Medulla oblongata (tissue), 1 donor: Measurements from ENCODE around the gene UNC93A.

Source experiments
- DNase-seq: peaks from one replicate; pipeline ENCODE4 v3.0.0-alpha.2; 2015; ENCODE audit errors: extremely low spot score

The UNC93A gene

GRCh38 chr6:167293088-167293589 is 2.0 kb downstream of the UNC93A start:
- no peak for DNase-seq

GRCh38 chr6:167293590-167294091 is 2.5 kb downstream of the UNC93A start:
- no peak for DNase-seq

GRCh38 chr6:167294241-167294640 is 3.1 kb downstream of the UNC93A start:
- DNase-seq, result no peak

DNA sequence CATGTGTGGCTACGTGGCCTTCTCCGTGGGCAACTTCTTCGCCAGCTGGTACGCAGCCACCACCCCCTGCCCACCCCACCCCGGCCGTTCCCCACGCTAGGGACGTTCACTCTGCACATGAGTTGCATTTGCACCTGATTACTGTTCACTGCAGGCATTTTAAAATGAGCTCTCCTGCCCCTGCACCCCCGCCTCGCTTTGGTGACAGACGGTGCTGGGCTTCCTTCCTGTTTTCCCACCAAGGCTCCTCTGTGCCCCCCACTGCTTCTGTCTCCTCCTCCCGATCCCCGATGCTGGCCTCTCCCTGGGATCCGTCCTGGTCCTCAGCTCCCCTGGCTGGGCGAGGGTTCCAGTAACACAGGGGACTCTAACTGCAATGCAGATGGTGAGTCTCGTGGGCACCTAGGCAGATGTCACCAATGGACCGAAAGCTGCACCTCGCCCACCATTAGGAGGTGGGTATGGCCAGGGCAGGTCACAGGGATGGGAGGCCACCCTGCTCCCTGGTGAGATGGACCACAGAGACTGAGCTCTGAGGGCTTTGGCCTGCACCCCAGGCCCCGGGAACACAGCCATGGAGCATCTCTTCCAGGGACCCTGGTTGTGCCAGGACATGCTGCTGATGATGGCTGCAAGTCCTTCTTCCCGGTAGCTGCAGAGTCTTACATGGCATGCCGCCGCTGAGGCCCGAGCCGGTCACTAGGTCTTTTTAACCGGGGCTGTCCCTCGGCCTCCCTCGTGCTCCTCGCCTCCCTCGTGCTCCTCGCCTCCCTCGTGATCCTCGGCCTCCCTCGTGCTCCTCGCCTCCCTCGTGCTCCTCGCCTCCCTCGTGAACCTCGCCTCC is 3.8 kb downstream of the UNC93A start:
- no peak for DNase-seq

GRCh38 chr6:167295495-167296292 is 4.6 kb downstream of the UNC93A start:
- no peak for DNase-seq

DNA sequence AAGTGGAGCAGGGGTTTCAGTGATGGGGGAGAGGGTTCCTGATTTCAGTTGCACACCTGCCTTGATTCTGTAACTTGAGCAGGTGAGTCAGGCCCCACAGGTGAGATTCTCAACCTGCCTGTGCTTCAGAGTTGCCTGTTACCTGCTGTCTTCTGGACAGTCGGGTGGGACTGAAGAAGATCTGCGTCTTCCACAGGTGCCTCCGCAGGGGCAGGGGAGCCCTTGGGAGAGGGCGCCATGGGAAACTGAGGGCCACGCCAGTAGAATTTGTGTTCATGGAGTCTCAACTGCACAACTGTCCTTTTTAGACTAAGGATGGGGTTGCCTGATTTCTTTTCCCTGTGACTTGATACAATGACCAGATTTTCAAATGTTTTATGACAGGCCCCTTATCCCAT is 5.2 kb downstream of the UNC93A start:
- DNase-seq, result no peak

- DNase-seq, result no peak
Measured at GRCh38 chr6:167296902-167297301, 5.8 kb downstream of the UNC93A start.

DNA sequence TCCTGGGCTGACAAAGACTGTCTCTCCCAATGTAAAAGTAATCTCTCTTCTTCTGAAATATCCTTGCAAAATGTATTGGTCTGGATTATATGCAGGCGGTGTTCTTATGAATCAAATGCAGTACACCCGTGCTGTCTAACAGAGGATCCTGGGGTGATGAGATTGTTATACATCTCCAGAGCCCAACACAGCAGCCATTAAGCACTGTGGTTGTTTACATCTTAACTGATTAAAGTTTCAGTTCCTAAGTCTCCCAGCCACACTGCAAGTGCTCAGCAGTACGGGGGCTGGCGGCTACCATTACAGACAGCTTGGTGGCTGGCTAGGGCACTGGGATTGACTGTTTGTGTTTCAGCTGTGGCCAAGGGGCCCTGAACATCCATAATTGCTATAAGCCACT is 7.0 kb downstream of the UNC93A start:
- DNase-seq, result no peak

DNA sequence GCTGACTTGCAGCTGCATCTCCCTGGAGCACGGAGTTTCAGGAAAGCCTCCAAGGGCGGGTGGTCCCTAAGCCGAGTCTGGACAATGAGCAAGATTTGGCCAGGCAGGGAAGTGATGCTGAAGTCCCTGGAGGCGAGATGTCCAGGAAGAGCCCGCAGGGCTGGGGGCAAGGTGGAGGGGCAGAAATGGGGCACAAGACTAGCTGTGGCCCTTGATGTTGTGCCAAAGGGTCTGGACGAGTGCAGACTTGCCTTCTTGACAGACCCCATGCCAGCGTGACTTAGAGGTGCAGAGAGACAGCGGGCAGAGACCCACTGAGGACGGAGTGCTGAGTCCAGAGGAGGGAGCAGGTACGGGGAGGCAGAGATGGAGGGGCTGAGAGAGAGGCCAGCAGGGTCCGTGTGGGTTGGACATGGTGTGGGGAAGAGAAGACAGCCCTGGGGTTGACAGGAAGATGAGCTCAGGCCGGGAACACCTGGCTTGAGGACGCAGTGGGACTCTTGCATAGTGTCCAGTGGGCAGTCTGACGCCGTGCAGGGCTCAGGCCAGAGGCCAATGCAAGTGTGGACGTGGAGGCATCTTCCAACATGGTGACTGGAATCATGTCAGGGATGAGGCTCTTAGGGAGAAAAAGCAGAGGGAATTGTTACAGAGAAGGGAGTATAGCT is 8.7 kb downstream of the UNC93A start:
- DNase-seq, result no peak

DNA sequence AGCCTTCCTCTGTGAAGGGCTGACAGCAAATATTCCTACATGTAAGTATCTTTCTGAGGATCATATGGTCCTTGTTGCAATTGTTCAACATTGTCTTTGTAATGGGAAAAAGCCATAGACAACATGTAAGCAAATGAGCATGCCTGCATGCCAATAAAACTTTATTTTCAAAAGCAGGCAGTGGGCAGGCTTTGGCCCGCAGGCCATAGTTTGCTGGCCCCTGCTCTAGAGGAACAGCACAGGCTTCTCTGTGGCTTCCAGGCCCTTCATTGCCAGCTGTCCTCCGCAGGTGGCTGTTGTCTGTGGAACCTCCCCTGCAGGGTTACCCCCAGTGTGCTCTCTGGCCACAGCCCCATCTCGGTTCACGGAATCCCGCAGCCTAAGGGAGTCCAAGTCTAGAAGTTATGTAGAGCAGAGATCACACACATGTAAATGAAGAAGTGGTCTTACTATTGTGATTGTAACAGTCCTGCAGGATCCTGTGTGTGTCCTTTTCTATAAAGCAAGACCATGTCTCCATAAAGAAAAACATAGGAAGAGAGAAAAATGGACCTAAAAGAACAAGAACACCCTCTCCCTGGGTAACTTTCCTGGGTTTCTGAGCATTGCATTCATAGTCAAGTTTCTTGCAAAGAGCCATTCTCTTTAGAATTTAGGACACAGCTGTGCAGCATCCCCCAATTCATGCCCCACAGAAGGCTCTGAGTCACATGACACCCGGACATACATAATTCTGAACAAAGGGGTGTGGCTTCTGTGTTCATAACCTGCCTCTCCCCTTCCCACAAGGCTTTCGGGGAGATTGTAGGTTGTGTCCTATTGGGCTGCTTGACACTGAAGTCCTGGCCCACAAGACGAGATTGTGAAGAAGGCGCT is 10.0 kb downstream of the UNC93A start:
- no peak for DNase-seq

- no peak for DNase-seq
Measured at GRCh38 chr6:167302074-167302473, 11.0 kb downstream of the UNC93A start.

DNA sequence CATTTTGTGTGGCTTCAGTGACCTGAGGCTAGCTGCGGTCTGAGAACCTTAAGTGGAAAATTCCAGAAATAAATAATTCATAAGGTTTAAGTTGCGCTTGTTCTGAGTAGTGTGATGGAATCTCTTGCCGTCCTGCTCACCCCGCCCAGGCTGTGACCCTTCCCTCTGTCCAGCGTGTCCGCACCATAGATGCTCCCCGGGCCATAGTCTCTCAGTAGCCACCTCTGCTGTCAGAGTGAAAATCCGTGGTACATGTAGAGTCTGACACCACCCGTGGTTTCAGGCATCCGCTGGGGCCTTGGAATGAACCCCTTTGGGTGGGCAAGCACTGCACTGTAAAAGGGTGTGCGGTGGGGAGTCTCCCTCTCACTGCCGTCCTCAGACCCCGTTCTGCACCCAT is 11.7 kb downstream of the UNC93A start:
- DNase-seq, result no peak

DNA sequence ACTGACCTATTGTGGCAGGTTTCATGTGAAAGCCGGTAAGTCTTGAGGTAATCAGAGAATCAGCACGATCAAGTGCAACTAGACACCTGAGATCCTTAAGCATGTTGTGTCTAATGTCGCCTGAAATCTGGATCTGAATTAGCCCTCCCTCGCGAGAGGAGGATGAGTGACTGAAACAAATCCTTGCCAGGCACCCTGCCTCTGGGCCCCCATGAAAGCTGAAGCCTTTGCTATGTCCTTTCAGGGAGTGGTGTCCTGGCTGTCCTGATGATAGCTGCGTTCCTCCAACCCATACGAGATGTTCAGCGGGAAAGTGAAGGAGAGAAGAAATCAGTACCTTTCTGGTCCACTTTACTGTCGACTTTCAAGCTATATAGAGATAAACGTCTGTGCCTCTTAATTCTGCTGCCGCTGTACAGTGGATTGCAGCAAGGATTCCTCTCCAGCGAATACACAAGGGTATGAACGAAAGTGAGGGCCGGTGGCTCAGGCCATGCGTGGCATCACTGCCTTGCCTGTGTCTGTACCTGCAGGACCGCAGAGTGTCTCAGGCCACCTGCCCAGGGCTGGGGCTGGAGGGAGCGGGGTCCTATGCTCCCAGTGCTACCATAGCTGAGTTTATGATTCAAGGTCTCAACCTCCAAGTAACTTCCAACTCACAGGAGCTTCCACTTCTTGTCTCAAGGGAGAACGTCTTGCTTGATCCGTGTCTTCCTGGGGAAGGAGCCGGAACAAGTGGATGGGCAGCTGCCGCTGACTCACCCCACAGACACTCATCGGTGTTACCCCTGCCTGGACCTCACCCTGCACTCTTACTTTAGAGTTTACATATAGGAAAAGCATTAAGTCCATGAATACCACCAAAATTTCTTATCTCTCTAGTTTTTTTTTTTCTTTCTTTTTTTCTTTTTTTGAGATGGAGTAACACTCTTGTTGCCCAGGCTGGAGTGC is 12.8 kb downstream of the UNC93A start:
- no peak for DNase-seq

DNA sequence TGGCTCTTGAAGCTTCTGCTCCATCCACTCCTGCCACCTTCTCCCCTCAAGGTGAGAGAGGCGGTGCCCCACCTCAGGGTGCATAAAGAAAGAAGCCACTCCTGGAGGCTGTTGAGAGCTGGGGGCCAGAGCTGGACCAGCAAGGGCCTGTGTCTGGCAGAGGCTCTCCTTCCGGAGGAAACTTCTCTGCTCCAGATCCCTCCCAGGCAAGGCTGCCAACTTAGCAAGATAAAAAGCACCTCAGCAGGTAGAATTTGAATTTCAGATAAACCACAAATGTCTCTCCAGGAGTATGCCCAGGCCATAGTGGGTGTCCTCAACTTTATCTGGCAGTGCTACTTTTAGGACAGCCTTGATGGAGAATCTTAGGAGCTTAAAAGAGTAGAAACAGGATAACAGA is 13.8 kb downstream of the UNC93A start:
- DNase-seq, result no peak

- DNase-seq, result no peak
Measured at GRCh38 chr6:167305796-167306195, 14.7 kb downstream of the UNC93A start.

GRCh38 chr6:167306401-167306998 is 15.4 kb downstream of the UNC93A start:
- no peak for DNase-seq

GRCh38 chr6:167307342-167307955 is 16.3 kb downstream of the UNC93A start:
- no peak for DNase-seq

DNA sequence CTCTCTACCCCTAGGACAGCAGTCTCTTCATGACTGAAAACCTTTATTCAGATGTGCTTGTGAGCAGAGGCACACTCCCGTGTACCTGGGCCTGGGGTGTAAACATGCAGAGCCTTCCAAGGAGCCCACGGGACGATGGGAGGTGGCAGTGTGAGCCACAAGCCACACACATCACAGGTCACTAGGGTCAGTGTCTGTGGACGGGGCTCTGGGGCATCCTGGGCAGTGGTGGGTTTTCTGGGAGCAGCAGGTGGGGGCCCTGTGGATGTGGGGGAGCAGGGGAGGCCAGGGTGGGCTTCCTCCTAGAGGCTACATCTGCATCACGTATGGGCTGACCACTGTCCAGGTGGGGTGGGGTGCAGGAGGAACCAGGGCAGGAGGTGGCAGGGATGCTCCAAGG is 17.1 kb downstream of the UNC93A start:
- no peak for DNase-seq
